ENCODE data around the gene MIGA2.

GRCh38 chr9:129054163-129054851 lies 17.9 kb downstream of the MIGA2 start:
- TF ChIP-seq EZH2 (IDR thresholded peaks at IDR 0.05), result no peak
- TF ChIP-seq, protein P1, sequence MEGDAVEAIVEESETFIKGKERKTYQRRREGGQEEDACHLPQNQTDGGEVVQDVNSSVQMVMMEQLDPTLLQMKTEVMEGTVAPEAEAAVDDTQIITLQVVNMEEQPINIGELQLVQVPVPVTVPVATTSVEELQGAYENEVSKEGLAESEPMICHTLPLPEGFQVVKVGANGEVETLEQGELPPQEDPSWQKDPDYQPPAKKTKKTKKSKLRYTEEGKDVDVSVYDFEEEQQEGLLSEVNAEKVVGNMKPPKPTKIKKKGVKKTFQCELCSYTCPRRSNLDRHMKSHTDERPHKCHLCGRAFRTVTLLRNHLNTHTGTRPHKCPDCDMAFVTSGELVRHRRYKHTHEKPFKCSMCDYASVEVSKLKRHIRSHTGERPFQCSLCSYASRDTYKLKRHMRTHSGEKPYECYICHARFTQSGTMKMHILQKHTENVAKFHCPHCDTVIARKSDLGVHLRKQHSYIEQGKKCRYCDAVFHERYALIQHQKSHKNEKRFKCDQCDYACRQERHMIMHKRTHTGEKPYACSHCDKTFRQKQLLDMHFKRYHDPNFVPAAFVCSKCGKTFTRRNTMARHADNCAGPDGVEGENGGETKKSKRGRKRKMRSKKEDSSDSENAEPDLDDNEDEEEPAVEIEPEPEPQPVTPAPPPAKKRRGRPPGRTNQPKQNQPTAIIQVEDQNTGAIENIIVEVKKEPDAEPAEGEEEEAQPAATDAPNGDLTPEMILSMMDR (IDR thresholded peaks at IDR 0.05), result no peak
